22Rv1 (cell line): ENCODE results near the gene HOXC12.

Experiments used
- CTCF ChIP-seq: fragments of 450-650 bp; IDR thresholded peaks from 2 replicates; pipeline ENCODE4 v1.5.1; 2017; ENCODE audit warnings: mild to moderate bottlenecking
- ZFX ChIP-seq: fragments of 450-650 bp; IDR thresholded peaks from 2 replicates; pipeline ENCODE4 v1.6.1; 2017; ENCODE audit warnings: antibody characterized with exemption, borderline replicate concordance

- TF ChIP-seq CTCF (no peak; the same call in 1 of the 2 replicates), ZFX (no peak)
These were observed 503 bp downstream of the HOXC12 start for GRCh38 chr12:53955036-53955775.
